ENCODE measurements around the gene AGMO. TPM values are rescaled to one million over a fixed set of nuclear protein-coding genes. Genes with fewer than 3 reads are reported as not detected.

Gene AGMO
- total RNA-seq, 1 experiment from 2014 or later, result 0.77 TPM

- ATAC-seq, result no peak
- ChIA-PET POLR2A (no interaction called here), CTCF (interaction anchor here (1.1 kb wide), 1 partner anchor 112 kb away, joined by 4 read pairs; no protein-coding TSS in a partner anchor)
- no peaks in the 10 kb centered on the region for H3K9me3 Mint-ChIP-seq
- TF ChIP-seq ZMAT4 (CRISPR knock-in tag; IDR thresholded peaks at IDR 0.05) (no peak), TEAD4 (CRISPR knock-in tag; IDR thresholded peaks at IDR 0.05) (no peak), GTF2I (CRISPR knock-in tag; conservative IDR thresholded peaks at IDR 0.05) (no peak), CBFB (CRISPR knock-in tag; IDR thresholded peaks at IDR 0.05; ENCODE audit: low read depth) (no peak), KAT7 (CRISPR knock-in tag; IDR thresholded peaks at IDR 0.05; ENCODE audit: borderline replicate concordance) (no peak), TEAD1 (CRISPR knock-in tag; IDR thresholded peaks at IDR 0.05) (no peak), FOXP4 (CRISPR knock-in tag; IDR thresholded peaks at IDR 0.05) (no peak), PRRX2 (CRISPR knock-in tag; IDR thresholded peaks at IDR 0.05) (no peak), CREM (CRISPR knock-in tag; IDR thresholded peaks at IDR 0.05) (no peak), ZNF671 (CRISPR knock-in tag; IDR thresholded peaks at IDR 0.05) (no peak), ZNF317 (CRISPR knock-in tag; IDR thresholded peaks at IDR 0.05; ENCODE audit: borderline replicate concordance, low read depth) (no peak), SOX15 (CRISPR knock-in tag; IDR thresholded peaks at IDR 0.05) (no peak), CTCF (IDR thresholded peaks at IDR 0.05) (no peak), SMAD4 (CRISPR knock-in tag; IDR thresholded peaks at IDR 0.05) (no peak), ZNF423 (CRISPR knock-in tag; IDR thresholded peaks at IDR 0.05) (no peak), CDX4 (CRISPR knock-in tag; IDR thresholded peaks at IDR 0.05; ENCODE audit: borderline replicate concordance) (no peak), NFATC4 (CRISPR knock-in tag; IDR thresholded peaks at IDR 0.05) (no peak), ZNF396 (CRISPR knock-in tag; IDR thresholded peaks at IDR 0.05; ENCODE audit: borderline replicate concordance) (no peak), MYBL2 (CRISPR knock-in tag; IDR thresholded peaks at IDR 0.05) (no peak), PREB (CRISPR knock-in tag; IDR thresholded peaks at IDR 0.05; ENCODE audit: borderline replicate concordance) (no peak)
- no peak overlapping the region for H3K4me3 Mint-ChIP-seq
- no peaks in the 10 kb centered on the region for H3K27me3 Mint-ChIP-seq (ENCODE audit: low read depth)
- H3K4me1 Mint-ChIP-seq, result peaks cover 9% of the 10 kb centered on the region
- DNase-seq (ENCODE audit: low spot score), result no peak
- no peak overlapping the region for H3K27ac Mint-ChIP-seq
- H3K36me3 Mint-ChIP-seq, result no peaks in the 10 kb centered on the region
Measured at GRCh38 chr7:15609287-15609686, 47.5 kb upstream of the AGMO start.

- Mint-ChIP-seq H3K27me3 (ENCODE audit: low read depth) (no peaks in the 10 kb centered on the region), H3K4me3 (no peak overlapping the region), H3K27ac (no peak overlapping the region), H3K36me3 (no peaks in the 10 kb centered on the region), H3K9me3 (no peaks in the 10 kb centered on the region), H3K4me1 (peaks cover 9% of the 10 kb centered on the region)
- ChIA-PET POLR2A (interaction anchor here (0.6 to 0.7 kb wide), 2 partner anchors 69 to 243 kb away, joined by 3 read pairs; no protein-coding TSS in a partner anchor), CTCF (no interaction called here)
- no peak for DNase-seq (ENCODE audit: low spot score)
- no peak for ATAC-seq
- TF ChIP-seq TCF7 (CRISPR knock-in tag; IDR thresholded peaks at IDR 0.05; ENCODE audit: low read depth), result no peak
- TF ChIP-seq PRDM15 (CRISPR knock-in tag; IDR thresholded peaks at IDR 0.05), result no peak
- TF ChIP-seq FOXJ3 (CRISPR knock-in tag; IDR thresholded peaks at IDR 0.05; ENCODE audit: borderline replicate concordance), result no peak
Measured at GRCh38 chr7:15607529-15608210, 45.9 kb upstream of the AGMO start.
